ENCODE results near the gene ZIC3. TPM values are rescaled to one million over a fixed set of nuclear protein-coding genes. Genes with fewer than 3 reads are reported as not detected.
A peak's percentile ranks its signal among the peaks of the same experiment; 100 is the strongest.

ZIC3 gene
- total RNA-seq, 1 donor from 2014 or later: not detected

DNA sequence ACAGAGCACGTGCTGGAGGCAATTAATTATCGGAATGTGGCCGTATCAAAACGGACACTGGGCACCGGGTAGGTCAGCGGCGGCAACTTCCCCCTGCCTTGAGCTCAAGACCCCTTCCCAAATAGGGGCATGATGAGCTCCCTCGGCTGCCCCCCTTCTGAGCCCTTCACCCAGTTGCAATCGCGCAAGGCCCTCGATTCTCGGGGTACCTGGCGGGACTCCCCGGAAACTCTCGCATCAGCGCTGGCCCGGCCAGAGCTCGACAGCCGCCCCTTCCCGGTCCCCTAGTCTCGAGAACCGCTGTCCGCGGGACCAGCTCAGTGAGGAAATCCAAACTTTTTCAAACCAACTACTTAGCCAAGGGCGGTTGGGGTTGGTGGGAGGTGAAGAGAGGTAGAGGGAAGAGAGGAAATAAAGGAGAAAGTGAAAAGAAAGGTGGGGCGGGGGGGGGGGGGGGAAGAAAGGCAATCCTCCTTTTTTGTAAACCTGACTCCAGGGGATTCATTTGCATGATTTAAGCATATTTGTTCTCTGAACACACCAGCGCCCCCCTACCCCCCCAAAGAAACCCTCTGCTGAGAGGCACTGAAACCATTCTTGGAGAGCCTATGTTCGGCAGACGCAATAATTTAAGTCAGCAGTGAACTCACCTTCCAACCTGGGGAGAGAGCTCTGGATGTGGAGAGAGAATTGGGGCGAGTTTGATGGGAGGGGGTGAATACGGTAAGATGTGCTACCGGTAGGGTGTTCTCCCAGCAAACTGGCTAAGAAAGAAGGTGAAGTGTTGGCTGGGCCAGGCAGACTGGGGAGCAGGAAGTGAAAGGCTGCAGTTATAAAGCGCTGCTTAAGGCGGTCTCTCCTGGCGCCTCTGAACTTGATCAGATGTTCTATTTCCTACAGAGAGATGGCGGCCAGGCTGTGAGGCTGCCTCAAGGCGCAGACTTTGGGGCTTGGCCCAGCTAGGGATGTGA, 2.0 kb upstream of the ZIC3 start:
- Histone ChIP-seq H3K27me3 (no peaks in the 10 kb centered on the region), H3K4me1 (no peaks in the 10 kb centered on the region), H3K4me3 (no peak overlapping the region), H3K9me3 (no peaks in the 10 kb centered on the region), H3K27ac (no peak overlapping the region), H3K36me3 (no peaks in the 10 kb centered on the region)
- intact Hi-C loops (cut with DNase I): no loop called here
- TF ChIP-seq, protein P1, sequence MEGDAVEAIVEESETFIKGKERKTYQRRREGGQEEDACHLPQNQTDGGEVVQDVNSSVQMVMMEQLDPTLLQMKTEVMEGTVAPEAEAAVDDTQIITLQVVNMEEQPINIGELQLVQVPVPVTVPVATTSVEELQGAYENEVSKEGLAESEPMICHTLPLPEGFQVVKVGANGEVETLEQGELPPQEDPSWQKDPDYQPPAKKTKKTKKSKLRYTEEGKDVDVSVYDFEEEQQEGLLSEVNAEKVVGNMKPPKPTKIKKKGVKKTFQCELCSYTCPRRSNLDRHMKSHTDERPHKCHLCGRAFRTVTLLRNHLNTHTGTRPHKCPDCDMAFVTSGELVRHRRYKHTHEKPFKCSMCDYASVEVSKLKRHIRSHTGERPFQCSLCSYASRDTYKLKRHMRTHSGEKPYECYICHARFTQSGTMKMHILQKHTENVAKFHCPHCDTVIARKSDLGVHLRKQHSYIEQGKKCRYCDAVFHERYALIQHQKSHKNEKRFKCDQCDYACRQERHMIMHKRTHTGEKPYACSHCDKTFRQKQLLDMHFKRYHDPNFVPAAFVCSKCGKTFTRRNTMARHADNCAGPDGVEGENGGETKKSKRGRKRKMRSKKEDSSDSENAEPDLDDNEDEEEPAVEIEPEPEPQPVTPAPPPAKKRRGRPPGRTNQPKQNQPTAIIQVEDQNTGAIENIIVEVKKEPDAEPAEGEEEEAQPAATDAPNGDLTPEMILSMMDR (IDR thresholded peaks at IDR 0.05): no peak
- DNase-seq (ENCODE audit: low spot score in 2 of 2): no peak

DNA sequence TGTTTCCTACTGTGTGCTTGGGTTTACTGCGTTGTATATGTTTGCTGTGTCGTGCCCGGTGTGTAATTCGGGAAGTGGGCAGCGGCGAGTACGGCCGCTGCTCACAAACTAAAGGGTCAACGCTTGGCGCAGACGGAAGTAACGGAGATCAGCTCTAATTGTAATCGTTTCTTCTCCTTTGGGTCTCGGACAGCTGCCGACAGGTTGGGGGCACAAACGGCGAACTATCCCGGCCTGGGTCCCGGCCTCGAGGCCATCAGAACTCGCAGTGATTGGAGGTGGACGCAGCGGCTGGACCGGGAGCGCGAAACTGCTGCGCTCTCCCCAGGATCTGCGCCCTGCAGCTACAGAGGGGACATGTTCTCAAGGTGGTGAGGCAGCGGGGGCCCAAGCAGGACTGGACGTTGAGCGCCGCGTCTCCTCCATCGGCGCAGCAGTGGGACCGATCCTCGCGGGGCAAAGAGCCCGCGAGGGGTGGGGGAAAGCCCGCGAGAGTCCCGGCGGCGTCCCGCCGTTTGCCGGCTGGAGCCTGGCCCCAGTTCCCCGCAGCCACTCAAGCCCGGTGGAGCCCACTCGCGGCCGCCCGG, 516 bp upstream of the ZIC3 start:
- Histone ChIP-seq H3K27me3 (peaks cover 6% of the 10 kb centered on the region), H3K9me3 (no peaks in the 10 kb centered on the region), H3K36me3 (no peaks in the 10 kb centered on the region), H3K4me1 (no peaks in the 10 kb centered on the region), H3K27ac (no peak overlapping the region), H3K4me3 (peak overlapping the region; percentile 54 to 70)
- TF ChIP-seq, protein P1 (IDR thresholded peaks at IDR 0.05): no peak
- no peak for DNase-seq (ENCODE audit: low spot score in 2 of 2)
- intact Hi-C loops (cut with DNase I): no loop called here

DNA sequence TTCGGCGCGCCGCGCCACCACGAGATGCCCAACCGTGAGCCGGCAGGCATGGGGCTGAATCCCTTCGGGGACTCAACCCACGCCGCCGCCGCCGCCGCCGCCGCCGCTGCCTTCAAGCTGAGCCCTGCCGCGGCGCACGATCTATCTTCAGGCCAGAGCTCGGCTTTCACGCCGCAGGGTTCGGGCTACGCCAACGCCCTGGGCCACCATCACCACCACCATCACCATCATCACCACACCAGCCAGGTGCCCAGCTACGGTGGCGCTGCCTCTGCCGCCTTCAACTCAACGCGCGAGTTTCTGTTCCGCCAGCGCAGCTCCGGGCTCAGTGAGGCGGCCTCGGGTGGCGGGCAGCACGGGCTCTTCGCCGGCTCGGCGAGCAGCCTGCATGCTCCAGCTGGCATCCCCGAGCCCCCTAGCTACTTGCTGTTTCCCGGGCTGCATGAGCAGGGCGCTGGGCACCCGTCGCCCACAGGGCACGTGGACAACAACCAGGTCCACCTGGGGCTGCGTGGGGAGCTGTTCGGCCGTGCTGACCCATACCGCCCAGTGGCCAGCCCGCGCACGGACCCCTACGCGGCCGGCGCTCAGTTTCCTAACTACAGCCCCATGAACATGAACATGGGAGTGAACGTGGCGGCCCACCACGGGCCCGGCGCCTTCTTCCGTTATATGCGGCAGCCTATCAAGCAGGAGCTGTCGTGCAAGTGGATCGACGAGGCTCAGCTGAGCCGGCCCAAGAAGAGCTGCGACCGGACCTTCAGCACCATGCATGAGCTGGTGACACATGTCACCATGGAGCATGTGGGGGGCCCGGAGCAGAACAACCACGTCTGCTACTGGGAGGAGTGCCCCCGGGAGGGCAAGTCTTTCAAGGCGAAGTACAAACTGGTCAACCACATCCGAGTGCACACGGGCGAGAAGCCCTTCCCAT, 1.1 kb downstream of the ZIC3 start:
- TF ChIP-seq, protein P1 (IDR thresholded peaks at IDR 0.05): no peak
- no peak for DNase-seq (ENCODE audit: low spot score in 2 of 2)
- intact Hi-C loops (cut with DNase I): no loop called here
- Histone ChIP-seq H3K4me3 (peak overlapping the region; percentile 54 to 70), H3K27ac (no peak overlapping the region), H3K4me1 (no peaks in the 10 kb centered on the region), H3K36me3 (no peaks in the 10 kb centered on the region), H3K27me3 (peaks cover 6% of the 10 kb centered on the region), H3K9me3 (no peaks in the 10 kb centered on the region)

DNA sequence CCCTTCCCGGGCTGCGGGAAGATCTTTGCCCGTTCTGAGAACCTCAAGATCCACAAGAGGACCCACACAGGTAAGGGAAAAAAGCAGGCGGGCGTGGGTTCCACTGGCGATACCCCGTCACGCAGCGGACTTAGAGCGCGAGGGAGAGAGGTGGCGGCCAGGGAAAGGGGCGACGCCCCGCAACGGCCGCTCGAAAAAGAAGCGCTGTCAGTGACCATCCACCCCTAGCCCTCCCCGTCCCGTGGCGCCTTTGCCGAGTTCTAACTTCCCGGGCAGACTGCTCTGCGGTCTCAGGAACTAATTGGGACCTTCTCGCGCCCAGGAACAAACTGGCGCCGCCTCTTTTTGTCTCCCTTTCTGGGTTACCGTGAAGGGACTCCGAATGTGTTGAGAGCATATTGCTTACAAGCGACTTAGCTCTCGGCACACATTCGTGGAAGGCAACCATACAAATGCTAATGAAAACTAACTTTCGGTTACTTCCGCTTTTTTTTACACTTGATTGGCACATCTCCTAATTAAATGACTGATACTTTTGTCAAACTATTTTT, 1.8 kb downstream of the ZIC3 start:
- intact Hi-C loops (cut with DNase I): no loop called here
- Histone ChIP-seq H3K27ac (no peak overlapping the region), H3K4me1 (no peaks in the 10 kb centered on the region), H3K4me3 (peak overlapping the region in 1 of 2 donors; percentile 1), H3K9me3 (no peaks in the 10 kb centered on the region), H3K36me3 (no peaks in the 10 kb centered on the region), H3K27me3 (peaks cover 7% of the 10 kb centered on the region)
- DNase-seq (ENCODE audit: low spot score in 2 of 2): no peak
- TF ChIP-seq, protein P1 (IDR thresholded peaks at IDR 0.05): no peak
